VCaP (cell line): ENCODE results near the gene SLC12A8.

Source experiments
- H3K27ac ChIP-seq: fragments of 450-650 bp; 2 replicates; pipeline ENCODE4 v1.5.1; 2017
- CTCF ChIP-seq: fragments of 450-650 bp; conservative IDR thresholded peaks from 2 replicates; pipeline ENCODE4 v1.5.1; 2017; ENCODE audit warnings: mild to moderate bottlenecking, moderate library complexity

Gene SLC12A8, protein sequence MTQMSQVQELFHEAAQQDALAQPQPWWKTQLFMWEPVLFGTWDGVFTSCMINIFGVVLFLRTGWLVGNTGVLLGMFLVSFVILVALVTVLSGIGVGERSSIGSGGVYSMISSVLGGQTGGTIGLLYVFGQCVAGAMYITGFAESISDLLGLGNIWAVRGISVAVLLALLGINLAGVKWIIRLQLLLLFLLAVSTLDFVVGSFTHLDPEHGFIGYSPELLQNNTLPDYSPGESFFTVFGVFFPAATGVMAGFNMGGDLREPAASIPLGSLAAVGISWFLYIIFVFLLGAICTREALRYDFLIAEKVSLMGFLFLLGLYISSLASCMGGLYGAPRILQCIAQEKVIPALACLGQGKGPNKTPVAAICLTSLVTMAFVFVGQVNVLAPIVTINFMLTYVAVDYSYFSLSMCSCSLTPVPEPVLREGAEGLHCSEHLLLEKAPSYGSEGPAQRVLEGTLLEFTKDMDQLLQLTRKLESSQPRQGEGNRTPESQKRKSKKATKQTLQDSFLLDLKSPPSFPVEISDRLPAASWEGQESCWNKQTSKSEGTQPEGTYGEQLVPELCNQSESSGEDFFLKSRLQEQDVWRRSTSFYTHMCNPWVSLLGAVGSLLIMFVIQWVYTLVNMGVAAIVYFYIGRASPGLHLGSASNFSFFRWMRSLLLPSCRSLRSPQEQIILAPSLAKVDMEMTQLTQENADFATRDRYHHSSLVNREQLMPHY

DNA sequence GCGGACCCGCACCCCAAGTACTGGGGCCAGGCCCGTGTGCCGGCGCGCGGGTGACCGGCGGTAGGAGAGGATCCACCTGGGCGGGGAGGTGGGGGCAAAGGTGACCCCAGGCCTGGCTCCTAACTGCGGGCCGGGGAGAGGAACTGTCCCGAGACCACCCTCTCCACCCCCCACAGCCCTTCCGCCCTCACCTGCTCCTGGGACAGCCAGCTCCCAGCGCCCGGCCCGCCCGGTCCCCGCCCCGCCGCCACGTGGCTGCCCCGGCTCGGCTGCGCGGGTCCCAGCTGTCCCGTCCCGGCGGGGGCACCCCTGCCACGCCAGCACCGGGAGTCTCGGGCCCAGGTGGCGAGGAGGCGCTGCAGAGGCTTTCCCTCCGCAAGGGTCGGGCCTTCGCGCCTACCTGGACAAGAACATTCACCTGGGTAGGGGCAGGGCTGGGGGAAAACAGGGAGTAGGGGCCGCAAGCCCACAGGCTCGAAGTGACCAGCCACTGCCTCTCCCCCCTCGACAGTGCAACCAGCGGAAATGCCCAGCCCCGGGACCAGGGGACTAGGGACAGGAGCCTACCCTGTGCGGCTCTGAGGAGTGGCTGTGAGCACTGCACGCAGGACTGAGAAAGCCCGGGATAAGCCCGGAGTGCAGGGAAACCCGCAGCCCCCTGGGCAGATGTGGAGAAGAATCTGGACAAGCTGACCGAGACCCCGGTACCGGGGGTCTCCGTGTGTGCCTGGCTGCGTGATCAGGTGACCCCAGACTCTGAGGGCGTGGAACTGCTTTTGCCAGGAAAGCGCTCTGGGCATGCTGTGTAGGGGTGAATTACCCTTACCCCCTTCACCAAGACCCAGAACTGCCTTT lies at the start of gene SLC12A8:
Gene SLC12A8 (minus strand): TSS at position 240 of the 855 bp plus-strand sequence. CDS start 1,399 bp downstream, outside the sequence.
- no peak for TF ChIP-seq CTCF
- H3K27ac ChIP-seq, result peak within 1 kb of the TSS; percentile 89

DNA sequence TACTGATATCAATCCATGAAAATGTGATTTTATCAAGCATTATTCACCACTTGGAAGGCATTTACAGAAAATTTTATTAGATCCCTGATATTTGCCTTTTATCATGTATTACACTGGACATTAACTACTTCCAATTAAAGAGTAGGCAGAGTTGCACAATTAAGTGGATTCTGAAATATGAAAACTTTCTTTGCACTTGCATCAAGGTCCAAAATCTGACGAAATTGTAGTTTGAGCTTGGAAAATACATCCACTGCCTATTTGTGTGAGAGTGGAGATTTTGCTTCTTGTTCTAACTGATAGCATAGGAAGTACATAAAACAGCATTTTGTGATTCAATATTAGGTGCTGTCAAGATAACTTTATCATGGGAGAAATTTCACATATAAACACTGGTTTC lies 49.6 kb upstream of the SLC12A8 start:
- no peak overlapping the region; the same call in 1 of the 2 replicates for H3K27ac ChIP-seq
- no peak for TF ChIP-seq CTCF

- H3K27ac ChIP-seq, result peak overlapping the region; percentile 29
- TF ChIP-seq CTCF, result no peak
These were observed 48.5 kb upstream of the SLC12A8 start for GRCh38 chr3:125261031-125261430.

DNA sequence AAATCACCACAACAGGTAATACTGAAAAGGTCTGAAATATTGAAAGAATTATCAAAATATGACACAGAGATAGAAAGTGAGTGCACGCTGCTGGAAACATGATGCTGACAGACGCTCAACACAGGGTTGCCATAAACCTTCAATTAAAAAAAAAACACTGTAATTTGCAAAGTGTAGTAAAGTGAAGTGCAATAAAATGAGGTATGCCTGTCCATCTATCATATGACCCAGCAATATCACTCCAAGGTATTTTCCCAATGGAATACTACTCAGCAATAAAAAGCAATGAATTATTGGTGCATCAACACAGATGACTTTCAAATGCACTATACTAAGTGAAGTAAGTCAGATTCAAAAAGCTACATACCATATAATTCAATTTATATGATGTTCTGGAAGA lies 47.6 kb upstream of the SLC12A8 start:
- TF ChIP-seq CTCF, result no peak
- H3K27ac ChIP-seq, result no peak overlapping the region

DNA sequence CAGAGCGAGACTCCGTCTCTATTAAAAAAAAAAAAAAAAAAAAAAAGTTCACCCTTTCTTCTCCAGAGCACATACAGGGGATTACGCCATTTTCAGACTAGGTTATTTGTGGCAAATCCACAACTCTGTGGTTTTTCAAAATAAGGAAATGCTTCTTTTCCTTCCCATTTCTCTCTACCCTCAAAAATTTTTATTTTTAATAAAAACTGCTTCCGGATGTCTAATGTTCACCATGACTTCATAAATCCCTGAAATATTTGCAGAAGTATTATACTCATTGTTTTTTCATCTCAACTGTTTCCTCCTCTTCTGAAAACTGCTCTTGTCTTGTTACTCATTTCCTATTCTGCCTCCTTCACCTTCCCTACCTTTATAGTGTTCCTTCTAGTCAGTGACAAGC lies 45.0 kb upstream of the SLC12A8 start:
- H3K27ac ChIP-seq, result no peak overlapping the region
- no peak for TF ChIP-seq CTCF

DNA sequence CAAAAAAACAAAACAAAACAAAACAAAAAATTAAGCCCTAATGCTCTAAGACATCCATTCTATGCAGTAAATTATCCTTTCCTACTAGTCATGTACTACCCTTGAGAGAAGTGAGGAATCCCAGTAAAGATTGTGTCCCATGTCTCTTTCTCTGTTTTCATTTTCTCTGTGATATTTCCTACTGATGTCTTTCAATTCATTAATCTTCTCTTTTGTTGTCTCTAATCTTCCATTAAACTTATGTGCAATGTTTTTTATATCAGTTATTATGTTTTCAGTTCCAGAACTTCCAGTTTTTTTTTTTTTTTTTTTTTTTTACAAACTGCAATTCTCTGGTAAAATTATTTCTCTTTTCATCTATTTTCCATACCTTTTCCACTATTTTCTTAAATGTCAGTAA lies 44.1 kb upstream of the SLC12A8 start:
- TF ChIP-seq CTCF, result no peak

GRCh38 chr3:125250973-125251372 lies 38.4 kb upstream of the SLC12A8 start:
- no peak overlapping the region for H3K27ac ChIP-seq
- no peak for TF ChIP-seq CTCF

More for the DNA sequence above, 44.1 kb upstream of the SLC12A8 start:
- no peak overlapping the region for H3K27ac ChIP-seq
